SK-N-SH treated with all-trans-retinoic acid at 6 μM for 48 hours (cell line): ENCODE measurements around the gene STK33.

Experiments used
- ATAC-seq: fragments of 200-7000 bp; cut with Tn5 transposase; 3 replicates; pipeline ENCODE4 v1.9.1; 2020; ENCODE audit warnings: mild to moderate bottlenecking, moderate library complexity
- ARNTL ChIP-seq: fragments of 450-650 bp; formaldehyde crosslinking; IDR thresholded peaks from 2 replicates; pipeline ENCODE4 v1.5.0; 2020; ENCODE audit warnings: low read depth, mild to moderate bottlenecking, moderate library complexity, borderline replicate concordance
- BACH2 ChIP-seq: fragments of 250-450 bp; sonication (Bioruptor Pico); IDR thresholded peaks from 2 replicates; pipeline ENCODE4 v1.9.0; 2021; ENCODE audit warnings: mild to moderate bottlenecking, borderline replicate concordance
- CSDC2 ChIP-seq: fragments of 250-450 bp; sonication (Bioruptor Pico); IDR thresholded peaks from 2 replicates; pipeline ENCODE4 v1.5.0; 2020; ENCODE audit warnings: mild to moderate bottlenecking, moderate library complexity
- ESRRG ChIP-seq: fragments of 250-450 bp; sonication (Bioruptor Pico); IDR thresholded peaks from 2 replicates; pipeline ENCODE4 v1.6.1; 2021; ENCODE audit warnings: mild to moderate bottlenecking
- GLIS3 ChIP-seq: fragments of 250-450 bp; sonication (Bioruptor Pico); IDR thresholded peaks from 2 replicates; pipeline ENCODE4 v1.5.0; 2020; ENCODE audit warnings: mild to moderate bottlenecking, moderate library complexity
- ISL1 ChIP-seq: fragments of 250-450 bp; sonication (Bioruptor Pico); IDR thresholded peaks from 2 replicates; pipeline ENCODE4 v2.1.2; 2022; ENCODE audit warnings: mild to moderate bottlenecking, moderate library complexity
- OSR1 ChIP-seq: fragments of 250-450 bp; sonication (Bioruptor Pico); IDR thresholded peaks from 2 replicates; pipeline ENCODE4 v1.8.0; 2022; ENCODE audit warnings: moderate library complexity, mild to moderate bottlenecking, inconsistent platforms
- PPARA ChIP-seq: fragments of 250-450 bp; sonication (Bioruptor Pico); IDR thresholded peaks from 2 replicates; pipeline ENCODE4 v1.5.0; 2020; ENCODE audit warnings: mild to moderate bottlenecking, borderline replicate concordance
- SNAI2 ChIP-seq: fragments of 250-450 bp; sonication (Bioruptor Pico); IDR thresholded peaks from 2 replicates; pipeline ENCODE4 v1.5.0; 2020; ENCODE audit warnings: mild to moderate bottlenecking, moderate library complexity
- TCF4 ChIP-seq: fragments of 250-450 bp; sonication (Bioruptor Pico); IDR thresholded peaks from 2 replicates; pipeline ENCODE4 v1.8.0; 2021; ENCODE audit warnings: mild to moderate bottlenecking, moderate library complexity, borderline replicate concordance
- TOX ChIP-seq: fragments of 250-450 bp; sonication (Bioruptor Pico); IDR thresholded peaks from 2 replicates; pipeline ENCODE4 v1.8.0; 2021; ENCODE audit warnings: mild to moderate bottlenecking, moderate library complexity, borderline replicate concordance
- ZC3H10 ChIP-seq: fragments of 250-450 bp; sonication (Bioruptor Pico); IDR thresholded peaks from 2 replicates; pipeline ENCODE4 v1.5.1; 2021; ENCODE audit warnings: mild to moderate bottlenecking, moderate library complexity
- ZFP3 ChIP-seq: fragments of 250-450 bp; sonication (Bioruptor Pico); IDR thresholded peaks from 2 replicates; pipeline ENCODE4 v1.5.0; 2020; ENCODE audit warnings: mild to moderate bottlenecking, moderate library complexity
- ZNF565 ChIP-seq: fragments of 450-650 bp; formaldehyde crosslinking; conservative IDR thresholded peaks from 2 replicates; pipeline ENCODE4 v1.5.0; 2020; ENCODE audit warnings: low read depth, mild to moderate bottlenecking, moderate library complexity
- ZNF70 ChIP-seq: fragments of 450-650 bp; formaldehyde crosslinking; IDR thresholded peaks from 2 replicates; pipeline ENCODE4 v1.5.0; 2020; ENCODE audit warnings: mild to moderate bottlenecking, moderate library complexity
- TF ChIP-seq, protein P1 (sequence below): fragments of 250-450 bp; sonication (Bioruptor Pico); IDR thresholded peaks from 2 replicates; pipeline ENCODE4 v1.8.0; 2020; ENCODE audit warnings: mild to moderate bottlenecking, moderate library complexity, borderline replicate concordance
- TF ChIP-seq, protein P2 (sequence below): fragments of 250-450 bp; sonication (Bioruptor Pico); IDR thresholded peaks from 2 replicates; pipeline ENCODE4 v1.5.1; 2020; ENCODE audit warnings: low read depth, mild to moderate bottlenecking, moderate library complexity
- TF ChIP-seq, protein P3 (sequence below): fragments of 250-450 bp; sonication (Bioruptor Pico); IDR thresholded peaks from 2 replicates; pipeline ENCODE4 v1.5.0; 2020; ENCODE audit warnings: mild to moderate bottlenecking, moderate library complexity
- TF ChIP-seq, protein P4 (sequence below): fragments of 250-450 bp; sonication (Bioruptor Pico); IDR thresholded peaks from 2 replicates; pipeline ENCODE4 v1.5.1; 2021; ENCODE audit warnings: mild to moderate bottlenecking, moderate library complexity
- TF ChIP-seq, protein P5 (sequence below): fragments of 250-450 bp; sonication (Bioruptor Pico); IDR thresholded peaks from 2 replicates; pipeline ENCODE4 v1.8.0; 2021; ENCODE audit warnings: low read depth, mild to moderate bottlenecking, moderate library complexity, borderline replicate concordance

Gene STK33

DNA sequence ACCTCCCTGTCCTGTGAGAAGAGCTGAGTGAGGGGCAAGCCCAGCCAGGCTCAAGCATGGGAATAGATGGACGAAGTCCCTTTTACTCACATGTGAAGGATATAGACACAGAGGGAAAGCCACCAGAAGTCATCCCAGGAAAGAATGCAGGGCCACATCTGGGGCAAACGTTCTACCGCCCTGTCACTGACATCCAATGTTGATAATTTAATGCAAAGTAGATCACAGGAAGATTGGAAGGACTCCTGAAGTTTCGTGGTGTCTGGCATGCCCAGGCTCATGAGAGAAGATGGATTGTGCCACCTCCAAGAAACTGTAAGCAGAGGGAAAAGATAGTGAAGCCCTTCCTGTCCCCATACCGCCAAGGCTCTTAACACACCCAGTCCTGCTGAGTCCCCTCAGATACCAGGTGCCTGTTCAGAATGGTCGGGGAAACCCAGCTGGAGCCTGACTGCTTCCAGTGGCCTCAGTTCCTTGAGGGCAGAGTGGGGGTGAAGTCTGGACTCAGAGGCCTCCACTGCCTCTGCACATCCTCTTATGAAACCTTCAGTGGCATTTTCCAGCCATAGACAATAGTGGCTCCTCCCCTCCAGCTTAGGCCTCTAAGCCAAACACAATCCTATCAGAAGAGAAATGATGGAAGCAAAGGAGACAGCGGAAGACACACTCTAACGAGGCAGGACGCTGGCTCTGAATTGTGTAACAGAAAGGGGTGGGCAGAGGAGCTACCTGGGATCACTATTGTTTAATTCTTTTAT lies 7.5 kb upstream of the STK33 start:
- no peak for ATAC-seq
- TF ChIP-seq, protein P1, sequence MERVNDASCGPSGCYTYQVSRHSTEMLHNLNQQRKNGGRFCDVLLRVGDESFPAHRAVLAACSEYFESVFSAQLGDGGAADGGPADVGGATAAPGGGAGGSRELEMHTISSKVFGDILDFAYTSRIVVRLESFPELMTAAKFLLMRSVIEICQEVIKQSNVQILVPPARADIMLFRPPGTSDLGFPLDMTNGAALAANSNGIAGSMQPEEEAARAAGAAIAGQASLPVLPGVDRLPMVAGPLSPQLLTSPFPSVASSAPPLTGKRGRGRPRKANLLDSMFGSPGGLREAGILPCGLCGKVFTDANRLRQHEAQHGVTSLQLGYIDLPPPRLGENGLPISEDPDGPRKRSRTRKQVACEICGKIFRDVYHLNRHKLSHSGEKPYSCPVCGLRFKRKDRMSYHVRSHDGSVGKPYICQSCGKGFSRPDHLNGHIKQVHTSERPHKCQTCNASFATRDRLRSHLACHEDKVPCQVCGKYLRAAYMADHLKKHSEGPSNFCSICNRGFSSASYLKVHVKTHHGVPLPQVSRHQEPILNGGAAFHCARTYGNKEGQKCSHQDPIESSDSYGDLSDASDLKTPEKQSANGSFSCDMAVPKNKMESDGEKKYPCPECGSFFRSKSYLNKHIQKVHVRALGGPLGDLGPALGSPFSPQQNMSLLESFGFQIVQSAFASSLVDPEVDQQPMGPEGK (CRISPR knock-in tag) = no peak

DNA sequence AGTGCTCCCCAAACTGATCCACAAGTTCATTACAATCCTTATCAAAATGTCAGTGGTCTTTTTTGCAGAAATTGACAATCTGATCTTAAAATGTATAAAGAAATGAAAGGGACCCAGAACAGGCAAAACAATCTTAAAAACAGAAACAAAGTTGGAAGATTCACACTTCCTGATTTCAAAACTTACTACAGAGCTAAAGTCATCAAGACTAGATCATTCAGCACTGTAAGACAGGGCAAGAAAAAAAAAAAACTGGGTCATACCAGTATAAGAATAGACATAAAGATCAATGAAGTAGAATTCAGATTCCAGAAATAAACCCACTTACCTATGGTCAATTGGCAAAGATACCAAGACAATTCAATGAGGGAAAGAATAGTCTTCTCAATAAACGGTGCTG lies 4.5 kb upstream of the STK33 start:
- no peak for TF ChIP-seq TCF4
- no peak for TF ChIP-seq TOX
- TF ChIP-seq GLIS3 = no peak
- no peak for ATAC-seq

DNA sequence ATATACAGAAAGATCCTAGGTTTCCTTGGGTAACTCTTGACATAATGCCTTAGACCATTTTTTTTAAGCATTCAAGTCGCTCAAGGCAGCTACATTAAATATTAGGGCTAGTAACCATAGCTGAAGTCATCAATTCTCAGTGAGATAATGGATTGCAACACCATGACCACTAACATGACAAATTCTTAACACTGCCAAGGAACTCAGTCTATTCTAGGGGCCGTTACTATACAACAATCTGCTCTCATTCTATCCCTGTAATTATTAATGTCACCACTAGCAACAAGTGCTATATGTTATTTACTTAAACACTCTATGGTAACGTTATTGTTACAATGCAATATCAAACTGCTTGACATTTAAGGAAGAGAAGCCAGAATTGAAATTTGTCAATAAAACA lies 3.2 kb upstream of the STK33 start:
- ATAC-seq = no peak
- TF ChIP-seq, protein P1 (CRISPR knock-in tag) = no peak
- TF ChIP-seq ESRRG = no peak
- TF ChIP-seq TOX = no peak
- no peak for TF ChIP-seq PPARA
- TF ChIP-seq ZNF565 (CRISPR knock-in tag) = no peak
- no peak for TF ChIP-seq ZFP3 (CRISPR knock-in tag)
- TF ChIP-seq, protein P2, sequence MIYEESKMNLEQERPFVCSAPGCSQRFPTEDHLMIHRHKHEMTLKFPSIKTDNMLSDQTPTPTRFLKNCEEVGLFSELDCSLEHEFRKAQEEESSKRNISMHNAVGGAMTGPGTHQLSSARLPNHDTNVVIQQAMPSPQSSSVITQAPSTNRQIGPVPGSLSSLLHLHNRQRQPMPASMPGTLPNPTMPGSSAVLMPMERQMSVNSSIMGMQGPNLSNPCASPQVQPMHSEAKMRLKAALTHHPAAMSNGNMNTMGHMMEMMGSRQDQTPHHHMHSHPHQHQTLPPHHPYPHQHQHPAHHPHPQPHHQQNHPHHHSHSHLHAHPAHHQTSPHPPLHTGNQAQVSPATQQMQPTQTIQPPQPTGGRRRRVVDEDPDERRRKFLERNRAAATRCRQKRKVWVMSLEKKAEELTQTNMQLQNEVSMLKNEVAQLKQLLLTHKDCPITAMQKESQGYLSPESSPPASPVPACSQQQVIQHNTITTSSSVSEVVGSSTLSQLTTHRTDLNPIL (CRISPR knock-in tag) = no peak
- TF ChIP-seq ARNTL = no peak
- no peak for TF ChIP-seq BACH2 (CRISPR knock-in tag)
- TF ChIP-seq SNAI2 (CRISPR knock-in tag) = no peak
- TF ChIP-seq ISL1 (CRISPR knock-in tag) = no peak
- no peak for TF ChIP-seq ZC3H10 (CRISPR knock-in tag)
- no peak for TF ChIP-seq OSR1 (CRISPR knock-in tag)
- TF ChIP-seq, protein P3, sequence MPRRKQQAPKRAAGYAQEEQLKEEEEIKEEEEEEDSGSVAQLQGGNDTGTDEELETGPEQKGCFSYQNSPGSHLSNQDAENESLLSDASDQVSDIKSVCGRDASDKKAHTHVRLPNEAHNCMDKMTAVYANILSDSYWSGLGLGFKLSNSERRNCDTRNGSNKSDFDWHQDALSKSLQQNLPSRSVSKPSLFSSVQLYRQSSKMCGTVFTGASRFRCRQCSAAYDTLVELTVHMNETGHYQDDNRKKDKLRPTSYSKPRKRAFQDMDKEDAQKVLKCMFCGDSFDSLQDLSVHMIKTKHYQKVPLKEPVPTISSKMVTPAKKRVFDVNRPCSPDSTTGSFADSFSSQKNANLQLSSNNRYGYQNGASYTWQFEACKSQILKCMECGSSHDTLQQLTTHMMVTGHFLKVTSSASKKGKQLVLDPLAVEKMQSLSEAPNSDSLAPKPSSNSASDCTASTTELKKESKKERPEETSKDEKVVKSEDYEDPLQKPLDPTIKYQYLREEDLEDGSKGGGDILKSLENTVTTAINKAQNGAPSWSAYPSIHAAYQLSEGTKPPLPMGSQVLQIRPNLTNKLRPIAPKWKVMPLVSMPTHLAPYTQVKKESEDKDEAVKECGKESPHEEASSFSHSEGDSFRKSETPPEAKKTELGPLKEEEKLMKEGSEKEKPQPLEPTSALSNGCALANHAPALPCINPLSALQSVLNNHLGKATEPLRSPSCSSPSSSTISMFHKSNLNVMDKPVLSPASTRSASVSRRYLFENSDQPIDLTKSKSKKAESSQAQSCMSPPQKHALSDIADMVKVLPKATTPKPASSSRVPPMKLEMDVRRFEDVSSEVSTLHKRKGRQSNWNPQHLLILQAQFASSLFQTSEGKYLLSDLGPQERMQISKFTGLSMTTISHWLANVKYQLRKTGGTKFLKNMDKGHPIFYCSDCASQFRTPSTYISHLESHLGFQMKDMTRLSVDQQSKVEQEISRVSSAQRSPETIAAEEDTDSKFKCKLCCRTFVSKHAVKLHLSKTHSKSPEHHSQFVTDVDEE (CRISPR knock-in tag) = no peak
- TF ChIP-seq ZNF70 (CRISPR knock-in tag) = no peak
- no peak for TF ChIP-seq GLIS3
- no peak for TF ChIP-seq CSDC2 (CRISPR knock-in tag)
- TF ChIP-seq, protein P4, sequence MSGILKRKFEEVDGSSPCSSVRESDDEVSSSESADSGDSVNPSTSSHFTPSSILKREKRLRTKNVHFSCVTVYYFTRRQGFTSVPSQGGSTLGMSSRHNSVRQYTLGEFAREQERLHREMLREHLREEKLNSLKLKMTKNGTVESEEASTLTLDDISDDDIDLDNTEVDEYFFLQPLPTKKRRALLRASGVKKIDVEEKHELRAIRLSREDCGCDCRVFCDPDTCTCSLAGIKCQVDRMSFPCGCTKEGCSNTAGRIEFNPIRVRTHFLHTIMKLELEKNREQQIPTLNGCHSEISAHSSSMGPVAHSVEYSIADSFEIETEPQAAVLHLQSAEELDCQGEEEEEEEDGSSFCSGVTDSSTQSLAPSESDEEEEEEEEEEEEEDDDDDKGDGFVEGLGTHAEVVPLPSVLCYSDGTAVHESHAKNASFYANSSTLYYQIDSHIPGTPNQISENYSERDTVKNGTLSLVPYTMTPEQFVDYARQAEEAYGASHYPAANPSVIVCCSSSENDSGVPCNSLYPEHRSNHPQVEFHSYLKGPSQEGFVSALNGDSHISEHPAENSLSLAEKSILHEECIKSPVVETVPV (CRISPR knock-in tag) = no peak
- TF ChIP-seq, protein P5, sequence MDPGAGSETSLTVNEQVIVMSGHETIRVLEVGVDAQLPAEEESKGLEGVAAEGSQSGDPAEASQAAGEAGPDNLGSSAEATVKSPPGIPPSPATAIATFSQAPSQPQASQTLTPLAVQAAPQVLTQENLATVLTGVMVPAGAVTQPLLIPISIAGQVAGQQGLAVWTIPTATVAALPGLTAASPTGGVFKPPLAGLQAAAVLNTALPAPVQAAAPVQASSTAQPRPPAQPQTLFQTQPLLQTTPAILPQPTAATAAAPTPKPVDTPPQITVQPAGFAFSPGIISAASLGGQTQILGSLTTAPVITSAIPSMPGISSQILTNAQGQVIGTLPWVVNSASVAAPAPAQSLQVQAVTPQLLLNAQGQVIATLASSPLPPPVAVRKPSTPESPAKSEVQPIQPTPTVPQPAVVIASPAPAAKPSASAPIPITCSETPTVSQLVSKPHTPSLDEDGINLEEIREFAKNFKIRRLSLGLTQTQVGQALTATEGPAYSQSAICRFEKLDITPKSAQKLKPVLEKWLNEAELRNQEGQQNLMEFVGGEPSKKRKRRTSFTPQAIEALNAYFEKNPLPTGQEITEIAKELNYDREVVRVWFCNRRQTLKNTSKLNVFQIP = no peak
- TF ChIP-seq TCF4 = no peak
- TF ChIP-seq, all 23 proteins: peak for 0
